ENCODE results near the gene TRAF4. TPM values are rescaled to one million over a fixed set of nuclear protein-coding genes. Genes with fewer than 3 reads are reported as not detected.

The TRAF4 gene
- total RNA-seq, 4 donors from 2014 or later, result 25.0 to 39.8 (median 33.0) TPM

DNA sequence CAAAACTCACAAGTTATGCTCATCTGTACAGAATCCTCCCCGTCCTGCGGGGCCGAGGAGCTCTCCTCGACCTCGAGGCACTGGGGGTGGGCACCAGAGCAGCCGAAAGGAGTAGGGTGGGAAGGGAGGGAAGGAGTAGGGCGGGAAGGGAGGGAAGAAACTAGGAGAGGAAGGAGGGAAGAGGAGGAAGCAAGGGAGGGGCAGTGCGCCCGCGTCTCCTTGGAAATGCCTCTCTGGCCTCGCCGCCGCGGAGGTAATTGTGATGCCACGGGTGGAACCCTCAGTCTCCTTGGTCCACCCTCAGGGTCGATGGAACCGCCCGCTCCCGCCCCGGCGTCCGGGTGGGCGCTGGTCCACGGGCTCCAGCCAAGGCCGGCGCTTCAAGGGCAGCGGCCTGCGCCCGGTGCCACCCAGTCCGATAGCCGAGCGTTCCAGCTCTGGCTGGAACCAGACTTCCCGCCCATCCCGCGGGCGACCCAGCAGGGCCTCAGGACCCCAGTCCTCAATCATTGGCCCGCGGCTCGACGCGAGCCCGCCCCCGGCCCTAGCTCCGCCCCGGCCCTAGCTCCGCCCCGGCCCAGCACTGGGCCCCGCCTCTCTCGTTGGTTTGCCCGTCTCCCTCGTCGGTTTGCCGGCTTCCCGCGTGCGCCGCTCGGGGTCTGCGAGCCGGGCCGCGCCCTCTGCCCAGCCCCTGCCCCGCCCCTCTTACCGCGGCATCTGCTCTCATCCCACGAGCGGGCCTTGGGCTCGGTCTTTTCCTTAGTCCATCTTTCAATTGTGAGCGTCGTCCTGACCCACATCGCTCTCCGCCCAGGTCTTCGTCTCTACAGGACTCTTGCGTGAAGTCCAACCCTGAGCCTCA lies 32.7 kb upstream of the TRAF4 start:
- WGBS, 2 donors, result 0 to 1% methylated on average over 22 to 46 of the region's 74 CpGs
- Histone ChIP-seq H3K27me3 (no peaks in the 10 kb centered on the region), H3K36me3 (peaks cover 0 to 25% (median 0%) of the 10 kb centered on the region in 3 donors), H3K4me1 (peaks cover 10 to 45% (median 14%) of the 10 kb centered on the region in 3 donors), H3K4me3 (peak overlapping the region; percentile 56 to 79 (median 72)), H3K9me3 (no peaks in the 10 kb centered on the region), H3K27ac (peak overlapping the region; percentile 88 to 92 (median 90))
- intact Hi-C loops (cut with DNase I), result no loop called here
- peak; percentile 48 for DNase-seq
- TF ChIP-seq, protein P1, sequence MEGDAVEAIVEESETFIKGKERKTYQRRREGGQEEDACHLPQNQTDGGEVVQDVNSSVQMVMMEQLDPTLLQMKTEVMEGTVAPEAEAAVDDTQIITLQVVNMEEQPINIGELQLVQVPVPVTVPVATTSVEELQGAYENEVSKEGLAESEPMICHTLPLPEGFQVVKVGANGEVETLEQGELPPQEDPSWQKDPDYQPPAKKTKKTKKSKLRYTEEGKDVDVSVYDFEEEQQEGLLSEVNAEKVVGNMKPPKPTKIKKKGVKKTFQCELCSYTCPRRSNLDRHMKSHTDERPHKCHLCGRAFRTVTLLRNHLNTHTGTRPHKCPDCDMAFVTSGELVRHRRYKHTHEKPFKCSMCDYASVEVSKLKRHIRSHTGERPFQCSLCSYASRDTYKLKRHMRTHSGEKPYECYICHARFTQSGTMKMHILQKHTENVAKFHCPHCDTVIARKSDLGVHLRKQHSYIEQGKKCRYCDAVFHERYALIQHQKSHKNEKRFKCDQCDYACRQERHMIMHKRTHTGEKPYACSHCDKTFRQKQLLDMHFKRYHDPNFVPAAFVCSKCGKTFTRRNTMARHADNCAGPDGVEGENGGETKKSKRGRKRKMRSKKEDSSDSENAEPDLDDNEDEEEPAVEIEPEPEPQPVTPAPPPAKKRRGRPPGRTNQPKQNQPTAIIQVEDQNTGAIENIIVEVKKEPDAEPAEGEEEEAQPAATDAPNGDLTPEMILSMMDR (IDR thresholded peaks at IDR 0.05), result no peak
- TF ChIP-seq POLR2A (IDR thresholded peaks at IDR 0.05), result peak in 3 of 4 donors; percentile 12 to 73 (median 70)

DNA sequence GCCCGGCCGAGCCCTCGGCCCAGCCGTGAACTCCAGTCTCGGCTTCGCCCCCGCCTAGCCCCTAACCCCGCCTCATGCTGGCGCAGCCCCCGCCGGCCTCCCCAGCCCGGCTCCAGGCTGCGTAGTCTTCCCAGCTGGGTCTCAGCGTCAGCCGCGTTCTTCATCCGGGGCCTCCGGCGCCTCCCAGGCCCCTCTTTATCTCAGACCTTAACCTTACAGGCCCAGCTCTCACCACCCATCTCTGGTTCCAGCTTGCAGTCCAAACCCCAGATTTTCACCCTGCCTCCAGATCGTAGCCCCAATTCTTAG lies 32.1 kb upstream of the TRAF4 start, which contains the start of gene PROCA1:
PROCA1 (minus strand) TSS at position 166 of the 309 bp plus-strand sequence. CDS start 228 bp downstream, outside the sequence.
- 5 to 12% methylated on average over 15 to 17 of the region's 20 CpGs for WGBS, 2 donors
- no peak for DNase-seq
- Histone ChIP-seq H3K27ac (peak within 1 kb of the TSS; percentile 88 to 92 (median 90)), H3K4me1 (peaks cover 14 to 51% (median 15%) of the 10 kb centered on the region in 3 donors), H3K27me3 (peaks cover 0 to under 1% (median 0%) of the 10 kb centered on the region in 4 donors), H3K9me3 (no peaks in the 10 kb centered on the region), H3K4me3 (peak within 1 kb of the TSS; percentile 56 to 79 (median 72)), H3K36me3 (peaks cover 0 to 25% (median 0%) of the 10 kb centered on the region in 3 donors)
- intact Hi-C loops (cut with DNase I), result no loop called here
- TF ChIP-seq, protein P1 (IDR thresholded peaks at IDR 0.05), result no peak
- TF ChIP-seq POLR2A (IDR thresholded peaks at IDR 0.05), result no peak

DNA sequence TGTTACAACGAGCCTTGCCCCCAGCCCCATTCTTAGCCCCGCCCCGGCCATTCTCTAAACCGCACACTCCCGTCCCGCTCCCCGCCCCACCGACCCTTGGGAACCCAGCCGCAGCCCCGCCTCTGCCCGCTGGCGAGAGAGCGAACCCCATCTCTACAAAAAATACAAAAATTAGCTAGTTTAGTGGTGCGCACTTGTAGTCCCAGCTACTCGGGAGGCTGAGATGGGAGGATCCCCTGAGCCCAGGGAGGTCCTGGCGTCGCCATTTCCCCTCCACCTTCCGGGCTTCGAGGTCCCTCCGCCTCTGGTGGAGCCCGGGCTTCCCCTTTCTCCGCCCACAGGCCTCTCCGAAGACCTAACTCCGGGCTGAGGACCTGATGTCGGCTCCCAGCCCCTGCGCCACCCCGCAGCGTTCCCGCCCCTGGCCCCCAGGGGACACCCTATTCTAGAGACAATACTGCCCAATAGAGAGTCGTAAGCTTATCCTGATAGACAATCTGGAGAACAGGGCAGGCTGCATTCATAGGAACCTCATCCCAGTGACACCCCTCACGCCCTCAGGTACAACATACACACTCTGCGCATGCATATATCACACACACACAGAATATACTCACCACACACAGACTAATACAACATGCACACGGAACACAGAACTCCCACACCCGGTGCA lies 31.6 kb upstream of the TRAF4 start:
- 44 to 72% methylated on average over 3 to 17 of the region's 34 CpGs for WGBS, 2 donors
- Histone ChIP-seq H3K9me3 (no peaks in the 10 kb centered on the region), H3K27me3 (peaks cover 0 to 6% (median 0%) of the 10 kb centered on the region in 4 donors), H3K4me1 (peaks cover 15 to 56% (median 20%) of the 10 kb centered on the region in 3 donors), H3K36me3 (peaks cover 0 to 25% (median 0%) of the 10 kb centered on the region in 3 donors), H3K4me3 (peak overlapping the region; percentile 56 to 79 (median 72)), H3K27ac (peak overlapping the region; percentile 88 to 92 (median 90))
- TF ChIP-seq, protein P1 (IDR thresholded peaks at IDR 0.05), result no peak
- TF ChIP-seq POLR2A (IDR thresholded peaks at IDR 0.05), result no peak
- no peak for DNase-seq
- intact Hi-C loops (cut with DNase I), result no loop called here

DNA sequence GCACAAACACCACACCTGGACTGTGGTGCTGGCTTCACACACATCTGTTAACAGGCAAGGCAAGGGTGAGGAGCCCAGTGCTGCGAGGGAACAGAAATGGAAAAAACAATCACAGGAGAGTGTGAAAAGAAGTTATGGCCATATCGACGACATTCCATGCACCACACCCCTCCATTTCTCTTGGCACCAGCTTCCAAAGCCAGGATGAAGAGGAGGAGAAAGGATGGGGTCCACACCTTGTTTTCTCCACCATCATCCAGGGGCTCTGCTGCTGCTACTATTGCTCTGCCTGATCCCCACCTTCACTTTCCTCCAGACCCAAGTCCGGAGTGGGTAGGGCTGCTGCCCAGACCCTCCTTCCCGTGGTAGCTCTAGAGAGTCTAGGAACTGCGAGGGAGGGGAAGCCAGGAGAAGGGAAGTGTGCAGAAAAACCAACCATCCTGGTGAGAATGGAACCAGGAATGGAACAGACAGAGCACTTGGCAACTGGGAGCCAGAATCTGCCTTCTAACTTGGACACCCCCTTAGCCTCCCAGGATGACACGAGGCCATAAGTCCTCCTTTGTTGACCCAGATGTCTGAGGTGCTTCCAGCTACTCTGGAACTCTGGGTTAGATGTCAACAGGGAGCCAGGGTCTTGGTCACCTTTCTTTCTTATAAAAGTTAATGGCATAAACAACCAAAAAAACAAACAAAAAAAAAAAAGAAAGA lies 31.0 kb upstream of the TRAF4 start:
- TF ChIP-seq, protein P1 (IDR thresholded peaks at IDR 0.05), result no peak
- no peak for TF ChIP-seq POLR2A (IDR thresholded peaks at IDR 0.05)
- 68 to 77% methylated on average over 4 to 7 of the region's 7 CpGs for WGBS, 2 donors
- H3K27ac ChIP-seq, result peak overlapping the region in 1 of 4 donors; percentile 88

More for the DNA sequence above, 31.0 kb upstream of the TRAF4 start:
- Histone ChIP-seq H3K9me3 (no peaks in the 10 kb centered on the region), H3K4me3 (no peak overlapping the region), H3K36me3 (peaks cover 0 to 25% (median 0%) of the 10 kb centered on the region in 3 donors), H3K4me1 (peaks cover 15 to 63% (median 27%) of the 10 kb centered on the region in 3 donors), H3K27me3 (peaks cover 0 to 13% (median 0%) of the 10 kb centered on the region in 4 donors)
- intact Hi-C loops (cut with DNase I), result no loop called here
- DNase-seq, result no peak

All from esophagus squamous epithelium (tissue), 5 donors.